Hepatocyte (in vitro differentiated cells): ENCODE data around the gene STX18. TPM values are rescaled to one million over a fixed set of nuclear protein-coding genes. Genes with fewer than 3 reads are reported as not detected.

ENCODE experiments used
- DNase-seq: peaks from one replicate; pipeline ENCODE4 v3.0.0-alpha.2; 2016; ENCODE audit warnings: low spot score
- H2AFZ ChIP-seq: fragments of 200-600 bp; sonication (generic); 2 replicates; pipeline ENCODE4 v1.6.0; 2016; ENCODE audit warnings: antibody characterized with exemption, mild to moderate bottlenecking
- H3K27ac ChIP-seq: fragments of 200-600 bp; sonication (generic); 2 replicates; pipeline ENCODE4 v1.5.1; 2016; ENCODE audit warnings: mild to moderate bottlenecking
- H3K27me3 ChIP-seq: fragments of 200-600 bp; sonication (generic); 2 replicates; pipeline ENCODE4 v1.6.1; 2016
- H3K36me3 ChIP-seq: fragments of 200-600 bp; sonication (generic); replicated peaks from 2 replicates; pipeline ENCODE4 v1.5.1; 2016; ENCODE audit warnings: low read depth; ENCODE audit not compliant: insufficient read depth
- H3K4me1 ChIP-seq: fragments of 200-600 bp; sonication (generic); 2 replicates; pipeline ENCODE4 v1.5.1; 2016; ENCODE audit warnings: mild to moderate bottlenecking, moderate library complexity; ENCODE audit not compliant: insufficient read depth
- H3K4me2 ChIP-seq: fragments of 200-600 bp; sonication (generic); 2 replicates; pipeline ENCODE4 v1.6.0; 2016
- H3K4me3 ChIP-seq: fragments of 200-600 bp; sonication (generic); 2 replicates; pipeline ENCODE4 v1.5.1; 2016; ENCODE audit warnings: mild to moderate bottlenecking
- H3K79me2 ChIP-seq: fragments of 200-600 bp; sonication (generic); 2 replicates; pipeline ENCODE4 v1.6.0; 2017; ENCODE audit warnings: mild to moderate bottlenecking
- H3K9me2 ChIP-seq: fragments of 200-600 bp; sonication (generic); replicated peaks from 2 replicates; pipeline ENCODE4 v1.6.0; 2017; ENCODE audit warnings: mild to moderate bottlenecking; ENCODE audit not compliant: insufficient read depth
- H3K9me3 ChIP-seq: fragments of 200-600 bp; sonication (generic); 2 replicates; pipeline ENCODE4 v1.5.1; 2016; ENCODE audit warnings: low read depth, mild to moderate bottlenecking
- H4K20me1 ChIP-seq: fragments of 200-600 bp; sonication (generic); 2 replicates; pipeline ENCODE4 v1.6.0; 2016; ENCODE audit warnings: mild to moderate bottlenecking; ENCODE audit not compliant: insufficient read depth, poor library complexity, severe bottlenecking
- CTCF ChIP-seq: fragments of 200-600 bp; sonication (generic); IDR thresholded peaks from 2 replicates; pipeline ENCODE4 v1.5.1; 2016; ENCODE audit warnings: antibody characterized with exemption, mild to moderate bottlenecking; ENCODE audit not compliant: poor library complexity
- EZH2 ChIP-seq: fragments of 200-600 bp; sonication (generic); IDR thresholded peaks from 2 replicates; pipeline ENCODE4 v1.6.1; 2016; ENCODE audit warnings: antibody characterized with exemption, mild to moderate bottlenecking, borderline replicate concordance
- EZH2phosphoT487 ChIP-seq: fragments of 200-600 bp; sonication (generic); IDR thresholded peaks from one replicate; pipeline ENCODE4 v1.6.1; 2018; ENCODE audit warnings: antibody characterized with exemption, mild to moderate bottlenecking, low read depth, moderate library complexity; ENCODE audit not compliant: unreplicated experiment, severe bottlenecking
- WGBS: methylation state at CpG from one replicate; pipeline ENCODE4 v1.1.6; 2016; ENCODE audit warnings: low lambda C conversion rate; ENCODE audit errors: missing lambda C conversion rate; 5-methylcytosine and 5-hydroxymethylcytosine counted together
- polyA plus RNA-seq: library from polyadenylated mRNA; unstranded; fragments of >200 nt; fragmentation: Nextera tagmentation; extraction: Ambion mirVana; gene quantifications from 2 replicates; pipeline ENCODE4 v1.2.1, GENCODE V29; 2016
- total RNA-seq: library from RNA; depleted of rRNA; stranded (reverse); fragments of >200 nt; gene quantifications from 2 replicates; pipeline ENCODE4 v1.2.3, GENCODE V29; 2014

STX18 gene
- total and polyA plus RNA-seq, 2 experiments from 2014 or later: 32.1 to 54.3 TPM

DNA sequence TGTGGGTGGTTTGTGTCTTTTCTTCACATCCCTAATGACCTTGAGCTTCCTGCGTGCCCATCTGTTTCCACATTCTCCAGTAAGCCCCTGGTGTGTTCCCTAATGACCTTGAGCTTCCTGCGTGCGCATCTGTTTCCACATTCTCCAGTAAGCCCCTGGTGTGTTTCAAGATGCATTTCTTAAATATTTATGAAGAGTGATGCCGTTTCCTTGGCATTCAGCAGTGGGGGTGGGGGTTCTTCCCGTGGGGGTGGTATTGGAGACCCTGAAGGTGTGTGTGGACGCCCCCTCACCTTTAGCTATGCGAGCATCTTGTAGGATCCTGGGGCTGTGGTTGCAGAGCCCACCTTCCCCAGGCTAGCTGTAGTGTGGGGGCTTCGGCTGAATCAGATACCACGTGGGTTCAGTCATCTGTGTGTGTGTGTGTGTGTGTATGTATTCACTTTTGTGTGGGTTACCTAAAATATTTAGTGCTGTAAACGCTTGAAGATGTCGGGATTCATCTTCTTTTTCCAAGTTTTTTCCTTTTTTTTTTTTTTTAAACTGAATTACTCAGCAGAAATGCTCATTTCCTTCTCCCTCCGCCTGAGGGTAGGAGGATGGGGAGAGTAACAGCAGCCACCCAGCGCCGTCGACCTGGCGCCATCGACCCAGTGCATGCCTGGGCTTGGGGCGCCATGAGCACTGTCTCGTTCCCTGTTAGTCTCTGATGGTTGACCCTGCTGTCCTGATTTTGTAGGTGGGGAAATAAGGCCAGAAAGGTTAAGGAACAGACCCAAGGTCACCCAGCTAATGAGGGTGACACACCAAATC, 145.0 kb downstream of the STX18 start:
- no peaks in the 10 kb centered on the region for H3K9me2 ChIP-seq
- TF ChIP-seq CTCF (no peak), EZH2 (no peak), EZH2phosphoT487 (no peak)
- WGBS: 73% methylated on average over 18 of the region's 19 CpGs
- no peak overlapping the region for H3K27ac ChIP-seq
- no peaks in the 10 kb centered on the region for H4K20me1 ChIP-seq
- H2AFZ ChIP-seq: no peak overlapping the region
- no peaks in the 10 kb centered on the region for H3K79me2 ChIP-seq
- peaks cover 5% of the 10 kb centered on the region for H3K27me3 ChIP-seq
- no peaks in the 10 kb centered on the region for H3K36me3 ChIP-seq
- DNase-seq: no peak
- H3K4me1 ChIP-seq: no peaks in the 10 kb centered on the region
- H3K4me2 ChIP-seq: no peak overlapping the region
- no peaks in the 10 kb centered on the region for H3K9me3 ChIP-seq
- H3K4me3 ChIP-seq: no peak overlapping the region

GRCh38 chr4:4395849-4396627, 145.8 kb downstream of the STX18 start:
- no peaks in the 10 kb centered on the region for H3K9me2 ChIP-seq
- peaks cover 5% of the 10 kb centered on the region for H3K27me3 ChIP-seq
- peak; percentile 53 for DNase-seq
- no peak overlapping the region for H3K4me3 ChIP-seq
- H3K27ac ChIP-seq: no peak overlapping the region
- no peaks in the 10 kb centered on the region for H3K4me1 ChIP-seq
- H3K9me3 ChIP-seq: no peaks in the 10 kb centered on the region
- no peaks in the 10 kb centered on the region for H3K79me2 ChIP-seq
- no peaks in the 10 kb centered on the region for H4K20me1 ChIP-seq
- WGBS: 50% methylated on average over 26 of the region's 26 CpGs
- no peak overlapping the region for H2AFZ ChIP-seq
- no peaks in the 10 kb centered on the region for H3K36me3 ChIP-seq
- no peak for TF ChIP-seq EZH2phosphoT487
- H3K4me2 ChIP-seq: no peak overlapping the region

GRCh38 chr4:4395371-4395770, 146.5 kb downstream of the STX18 start:
- Histone ChIP-seq H3K79me2 (no peaks in the 10 kb centered on the region), H3K4me3 (no peak overlapping the region), H3K4me1 (no peaks in the 10 kb centered on the region), H4K20me1 (no peaks in the 10 kb centered on the region), H2AFZ (no peak overlapping the region), H3K27me3 (peaks cover 5% of the 10 kb centered on the region), H3K4me2 (no peak overlapping the region), H3K9me3 (no peaks in the 10 kb centered on the region), H3K9me2 (no peaks in the 10 kb centered on the region), H3K36me3 (no peaks in the 10 kb centered on the region), H3K27ac (no peak overlapping the region)
- no peak for DNase-seq
- no peak for TF ChIP-seq CTCF
- no peak for TF ChIP-seq EZH2phosphoT487
- no peak for TF ChIP-seq EZH2
- 79% methylated on average over 9 of the region's 9 CpGs for WGBS

- no peaks in the 10 kb centered on the region for H3K9me3 ChIP-seq
- WGBS: 78% methylated on average over 9 of the region's 9 CpGs
- no peaks in the 10 kb centered on the region for H3K36me3 ChIP-seq
- H3K4me3 ChIP-seq: no peak overlapping the region
- peaks cover 5% of the 10 kb centered on the region for H3K27me3 ChIP-seq
- H3K9me2 ChIP-seq: no peaks in the 10 kb centered on the region
- TF ChIP-seq EZH2 (no peak), CTCF (no peak), EZH2phosphoT487 (no peak)
- H3K27ac ChIP-seq: no peak overlapping the region
- H2AFZ ChIP-seq: no peak overlapping the region
- no peaks in the 10 kb centered on the region for H3K79me2 ChIP-seq
- no peak for DNase-seq
- no peak overlapping the region for H3K4me2 ChIP-seq
- no peaks in the 10 kb centered on the region for H4K20me1 ChIP-seq
- H3K4me1 ChIP-seq: no peaks in the 10 kb centered on the region
Measured at GRCh38 chr4:4394644-4395043, 147.2 kb downstream of the STX18 start.
